Dedifferentiated amniotic fluid mesenchymal stem cell (primary cell): ENCODE data around the gene BBC3.
"Not testable (repeated sequence)": the region's sequence is repeated elsewhere in the genome, so short reads cannot be mapped to it uniquely, and the experiment has no call there.

ENCODE experiments used
- DNase-seq: peaks from one replicate; pipeline ENCODE4 v3.0.0-alpha.2; 2016; ENCODE audit errors: extremely low spot score

The BBC3 gene

GRCh38 chr19:47230921-47231214 lies at the start of gene BBC3:
Gene BBC3, minus strand, starts transcription at chr19:47231199. Its CDS starts 2,768 bp downstream, at chr19:47228431.
- DNase-seq = no peak

GRCh38 chr19:47280183-47280797 lies 49.3 kb upstream of the BBC3 start:
- no peak for DNase-seq

- DNase-seq = not testable (repeated sequence)
Observed at GRCh38 chr19:47276513-47276912, 45.5 kb upstream of the BBC3 start.

GRCh38 chr19:47275791-47276461 lies 44.9 kb upstream of the BBC3 start:
- DNase-seq = no peak

GRCh38 chr19:47274891-47275761 lies 44.1 kb upstream of the BBC3 start:
- DNase-seq = no peak

- DNase-seq = peak; percentile 90
Observed at GRCh38 chr19:47274071-47274890, 43.3 kb upstream of the BBC3 start, which contains the start of gene INAFM1. Gene INAFM1, plus strand, starts transcription at chr19:47274885. Its CDS starts 35 bp downstream, at chr19:47274920.

GRCh38 chr19:47273313-47274070 lies 42.5 kb upstream of the BBC3 start:
- DNase-seq = peak; percentile 84

GRCh38 chr19:47272448-47273312 lies 41.7 kb upstream of the BBC3 start:
- no peak for DNase-seq

GRCh38 chr19:47271949-47272348 lies 41.0 kb upstream of the BBC3 start:
- DNase-seq = no peak

GRCh38 chr19:47270408-47270807 lies 39.4 kb upstream of the BBC3 start:
- DNase-seq = no peak

- DNase-seq = no peak
Observed at GRCh38 chr19:47269596-47269995, 38.6 kb upstream of the BBC3 start.

- DNase-seq = no peak
Observed at GRCh38 chr19:47268028-47268427, 37.0 kb upstream of the BBC3 start.

GRCh38 chr19:47267350-47267759 lies 36.4 kb upstream of the BBC3 start:
- no peak for DNase-seq

- no peak for DNase-seq
Observed at GRCh38 chr19:47266401-47266941, 35.5 kb upstream of the BBC3 start.

GRCh38 chr19:47264629-47265028 lies 33.6 kb upstream of the BBC3 start:
- DNase-seq = no peak

GRCh38 chr19:47261946-47262793 lies 31.2 kb upstream of the BBC3 start:
- not testable (repeated sequence) for DNase-seq

GRCh38 chr19:47260476-47260875 lies 29.5 kb upstream of the BBC3 start:
- no peak for DNase-seq

GRCh38 chr19:47258895-47259555 lies 28.0 kb upstream of the BBC3 start:
- DNase-seq = no peak
